Ascending aorta (tissue), 2 donors: ENCODE measurements around the gene C20orf173. TPM values are rescaled to one million over a fixed set of nuclear protein-coding genes. Genes with fewer than 3 reads are reported as not detected.

Experiments
- DNase-seq, 2 donors: peaks; one replicate each; pipeline ENCODE4 v3.0.0-alpha.2; 2019; ENCODE audit warnings: low spot score in 2 of 2
- H3K27ac ChIP-seq, 2 donors: fragments of 200-600 bp; sonication (generic); one replicate each; pipeline ENCODE4 v1.5.1; 2016 to 2017; ENCODE audit warnings: mild to moderate bottlenecking in 1 of 2
- H3K27me3 ChIP-seq: fragments of 200-600 bp; sonication (generic); one replicate; pipeline ENCODE4 v1.5.1; 2017
- H3K36me3 ChIP-seq, 2 donors: fragments of 200-600 bp; sonication (generic); one replicate each; pipeline ENCODE4 v1.5.1; 2016
- H3K4me1 ChIP-seq, 2 donors: fragments of 200-600 bp; sonication (generic); one replicate each; pipeline ENCODE4 v1.5.1; 2016 to 2017; ENCODE audit warnings: mild to moderate bottlenecking in 1 of 2
- H3K4me3 ChIP-seq, 2 donors: fragments of 200-600 bp; sonication (generic); one replicate each; pipeline ENCODE4 v1.5.1; 2016 to 2017; ENCODE audit warnings: mild to moderate bottlenecking in 1 of 2
- H3K9me3 ChIP-seq, 2 donors: fragments of 200-600 bp; sonication (generic); one replicate each; pipeline ENCODE4 v1.5.1; 2016
- CTCF ChIP-seq, 3 experiments: fragments of 200-600 bp in 2 of 3; fragments of 450-650 bp in 1 of 3; sonication (generic) in 2 of 3; IDR thresholded peaks; one replicate each; pipeline ENCODE4 v1.5.1; 2016 to 2019; ENCODE audit warnings: antibody characterized with exemption in 3 of 3, mild to moderate bottlenecking in 1 of 3, moderate library complexity in 1 of 3
- intact Hi-C: fragments of 100-400 bp; cut with DNase I; formaldehyde crosslinking; loops from one replicate; pipeline ENCODE4 v1.15.1; 2023
- total RNA-seq: library from RNA; depleted of rRNA; stranded (reverse); fragments of >200 nt; gene quantifications from one replicate; pipeline ENCODE4 v1.1.0, GENCODE V29; 2016

The C20orf173 gene
- total RNA-seq, 1 donor from 2014 or later, result not detected

GRCh38 chr20:35487479-35487878, 42.0 kb downstream of the C20orf173 start:
- intact Hi-C loops, result no loop called here
- TF ChIP-seq CTCF (IDR thresholded peaks at IDR 0.05), result no peak
- peaks cover 26 to 59% of the 10 kb centered on the region in 2 donors for H3K36me3 ChIP-seq
- no peaks in the 10 kb centered on the region for H3K4me1 ChIP-seq
- no peaks in the 10 kb centered on the region for H3K9me3 ChIP-seq
- no peaks in the 10 kb centered on the region for H3K27me3 ChIP-seq
- DNase-seq, result no peak
- H3K27ac ChIP-seq, result no peak overlapping the region
- H3K4me3 ChIP-seq, result no peak overlapping the region

GRCh38 chr20:35479798-35480197, 49.7 kb downstream of the C20orf173 start:
- Histone ChIP-seq H3K27ac (no peak overlapping the region), H3K9me3 (no peaks in the 10 kb centered on the region), H3K4me3 (no peak overlapping the region), H3K27me3 (no peaks in the 10 kb centered on the region), H3K36me3 (peaks cover 50 to 72% of the 10 kb centered on the region in 2 donors), H3K4me1 (no peaks in the 10 kb centered on the region)
- TF ChIP-seq CTCF (IDR thresholded peaks at IDR 0.05), result no peak
- DNase-seq, result no peak
- intact Hi-C loops, result no loop called here

GRCh38 chr20:35478804-35479472, 50.5 kb downstream of the C20orf173 start:
- H3K27me3 ChIP-seq, result no peaks in the 10 kb centered on the region
- no peak for TF ChIP-seq CTCF (IDR thresholded peaks at IDR 0.05)
- H3K27ac ChIP-seq, result no peak overlapping the region
- DNase-seq, result peak in 1 of 2 donors; percentile 62
- no peaks in the 10 kb centered on the region for H3K9me3 ChIP-seq
- H3K4me1 ChIP-seq, result no peaks in the 10 kb centered on the region
- peaks cover 59 to 69% of the 10 kb centered on the region in 2 donors for H3K36me3 ChIP-seq
- H3K4me3 ChIP-seq, result no peak overlapping the region
- intact Hi-C loops, result no loop called here

Other genes with a start within 250 kb of the C20orf173 start
- gene EIF6, start 244.9 kb downstream of the C20orf173 start, total RNA-seq, result 98.0 TPM
- not detected for gene FAM83C, start 237.2 kb downstream of the C20orf173 start, total RNA-seq
- 14.8 TPM for gene UQCC1, start 117.7 kb downstream of the C20orf173 start, total RNA-seq
- 0.21 TPM for gene GDF5, start 91.4 kb downstream of the C20orf173 start, total RNA-seq
- 17.0 TPM for gene CEP250, start 74.1 kb downstream of the C20orf173 start, total RNA-seq
- 67.7 TPM for gene ERGIC3, start 12.4 kb upstream of the C20orf173 start, total RNA-seq
- gene SPAG4, start 86.2 kb upstream of the C20orf173 start, total RNA-seq, result 35.3 TPM
- 208 TPM for gene CPNE1, start 135.2 kb upstream of the C20orf173 start, total RNA-seq
- gene RBM12, start 135.2 kb upstream of the C20orf173 start, total RNA-seq, result 8.9 TPM
- gene NFS1, start 169.7 kb upstream of the C20orf173 start, total RNA-seq, result 62.2 TPM
- gene ROMO1, start 169.8 kb upstream of the C20orf173 start, total RNA-seq, result 85.5 TPM
- gene RBM39, start 212.6 kb upstream of the C20orf173 start, total RNA-seq, result 232 TPM
- 109 TPM for gene PHF20, start 242.4 kb upstream of the C20orf173 start, total RNA-seq